HepG2 (cell line): Measurements from ENCODE around the gene ACOX3. TPM values are rescaled to one million over a fixed set of nuclear protein-coding genes. Genes with fewer than 3 reads are reported as not detected.

ENCODE experiments used
- ATAC-seq: fragments of 200-7000 bp; cut with Tn5 transposase; 3 replicates; pipeline ENCODE4 v1.9.1; 2020; ENCODE audit warnings: mild to moderate bottlenecking, moderate library complexity
- BruUV-seq: library from RNA; stranded (reverse); fragments of 400-500 nt; replicated peaks from 2 replicates; lab custom pipeline; 2021; lab: Mats Ljungman, UMichigan
- CTCF ChIA-PET: fragments of 300-600 bp; formaldehyde crosslinking; extraction: SDS; loops from one replicate; lab custom pipeline; 2021; ENCODE audit warnings: low total read pairs, inconsistent platforms, low intra/inter-chr PET ratio; lab: Yijun Ruan, JAX
- POLR2A ChIA-PET: fragments of 350-600 bp; sonication (Branson Sonifier 250); formaldehyde crosslinking; loops from one replicate; lab custom pipeline; 2020; ENCODE audit warnings: antibody characterized with exemption, inconsistent platforms; lab: Yijun Ruan, JAX
- DNase-seq: peaks from one replicate; pipeline ENCODE4 v3.0.0-alpha.2; 2015; ENCODE audit warnings: low spot score
- FAIRE-seq: peaks from 3 replicates; lab custom pipeline; 2011; peaks lifted over from hg19 to GRCh38; lab: Jason Lieb, UNC
- H2AFZ ChIP-seq: one replicate; pipeline ENCODE4 v1.6.1; 2011; ENCODE audit warnings: low read length, inconsistent platforms
- H3K27ac ChIP-seq: fragments of 300-600 bp; 3 replicates; pipeline ENCODE4 v1.8.0; 2011; ENCODE audit warnings: mixed run types, mild to moderate bottlenecking, mixed read lengths, low read length, inconsistent platforms; ENCODE audit not compliant: insufficient read depth; ENCODE audit errors: extremely low read length
- H3K27me3 ChIP-seq, 2 experiments: fragments of 200-600 bp in 1 of 2; 2 replicates in 1 of 2; 3 replicates in 1 of 2; pipeline versions ENCODE4 v1.6.0 to v1.8.0; 2011; ENCODE audit warnings: low read length in 2 of 2, mild to moderate bottlenecking in 2 of 2, moderate library complexity in 2 of 2, inconsistent platforms in 1 of 2; ENCODE audit not compliant: insufficient read depth in 2 of 2, control insufficient read depth in 1 of 2
- H3K36me3 ChIP-seq, 2 experiments: fragments of 200-600 bp in 1 of 2; replicated peaks in 1 of 2; 2 replicates in 1 of 2; 3 replicates in 1 of 2; pipeline versions ENCODE4 v1.5.1 to v1.8.0; 2011; ENCODE audit warnings: low read length in 2 of 2, inconsistent platforms in 1 of 2; ENCODE audit not compliant: insufficient read depth in 2 of 2, control insufficient read depth in 1 of 2
- H3K4me1 ChIP-seq: 2 replicates; pipeline ENCODE4 v1.5.1; 2012; ENCODE audit warnings: low read length, inconsistent platforms; ENCODE audit not compliant: insufficient read depth
- H3K4me2 ChIP-seq: 2 replicates; pipeline ENCODE4 v1.6.0; 2011; ENCODE audit warnings: low read depth, low read length, inconsistent platforms
- H3K4me3 ChIP-seq, 3 experiments: fragments of 200-600 bp in 1 of 3; sonication (generic), shearing (Covaris generic) in 1 of 3; replicated peaks in 1 of 3; 2 replicates each; pipeline ENCODE4 v1.5.1; 2011 to 2016; ENCODE audit warnings: low read length in 3 of 3, inconsistent platforms in 2 of 3, low read depth in 2 of 3, mild to moderate bottlenecking in 2 of 3, control low read depth in 1 of 3, mixed read lengths in 1 of 3; ENCODE audit not compliant: insufficient read depth in 1 of 3
- H3K79me2 ChIP-seq: one replicate; pipeline ENCODE4 v1.6.1; 2011; ENCODE audit warnings: low read length, inconsistent platforms; ENCODE audit not compliant: insufficient read depth
- H3K9ac ChIP-seq: 2 replicates; pipeline ENCODE4 v1.6.0; 2011; ENCODE audit warnings: mild to moderate bottlenecking, low read depth, low read length, inconsistent platforms; ENCODE audit not compliant: insufficient read depth
- H3K9me3 ChIP-seq: 2 replicates; pipeline ENCODE4 v1.5.1; 2012; ENCODE audit warnings: mild to moderate bottlenecking, low read length
- H4K20me1 ChIP-seq: 2 replicates; pipeline ENCODE4 v1.6.0; 2011; ENCODE audit warnings: inconsistent platforms, mild to moderate bottlenecking, low read length, moderate library complexity; ENCODE audit not compliant: insufficient read depth
- FOXK1 ChIP-seq: sonication (generic); formaldehyde crosslinking; IDR thresholded peaks from 2 replicates; pipeline ENCODE4 v1.4.0; 2020; ENCODE audit warnings: low read depth, missing genetic modification reagents, borderline replicate concordance
- GPN1 ChIP-seq: sonication (generic); formaldehyde crosslinking; IDR thresholded peaks from 2 replicates; pipeline ENCODE4 v1.5.1; 2020; ENCODE audit warnings: missing genetic modification reagents, borderline replicate concordance
- HMGXB4 ChIP-seq, 2 experiments: sonication (generic) in 1 of 2; formaldehyde crosslinking in 1 of 2; IDR thresholded peaks; 2 replicates each; pipeline versions ENCODE4 v1.4.0 to v1.6.1; 2018 to 2020; ENCODE audit warnings: missing genetic modification reagents in 2 of 2, borderline replicate concordance in 1 of 2, low read depth in 1 of 2, mild to moderate bottlenecking in 1 of 2, missing biosample characterization in 1 of 2
- NFE2 ChIP-seq: sonication (generic); formaldehyde crosslinking; IDR thresholded peaks from 2 replicates; pipeline ENCODE4 v1.4.0; 2020; ENCODE audit warnings: missing genetic modification reagents
- PAWR ChIP-seq: sonication (generic); formaldehyde crosslinking; IDR thresholded peaks from 2 replicates; pipeline ENCODE4 v1.4.0; 2020; ENCODE audit warnings: missing genetic modification reagents, mild to moderate bottlenecking, borderline replicate concordance
- PBX2 ChIP-seq: IDR thresholded peaks from 2 replicates; pipeline ENCODE4 v1.6.1; 2016; ENCODE audit warnings: control low read depth
- PCBP2 ChIP-seq: fragments of 200-400 bp; formaldehyde crosslinking; optimal IDR thresholded peaks from 2 replicates; pipeline ENCODE3; 2018; ENCODE audit warnings: low read length, low read depth; ENCODE audit not compliant: poor library complexity, severe bottlenecking
- REST ChIP-seq, 2 experiments: IDR thresholded peaks; 2 replicates each; pipeline ENCODE4 v1.6.1; 2011 to 2012; ENCODE audit warnings: low read length in 2 of 2, borderline replicate concordance in 1 of 2, low read depth in 1 of 2, mild to moderate bottlenecking in 1 of 2, moderate library complexity in 1 of 2
- REXO4 ChIP-seq: sonication (generic); formaldehyde crosslinking; IDR thresholded peaks from 2 replicates; pipeline ENCODE4 v1.8.0; 2022; ENCODE audit warnings: missing genetic modification reagents, mild to moderate bottlenecking, borderline replicate concordance
- TCF7 ChIP-seq: sonication (generic); IDR thresholded peaks from 2 replicates; pipeline ENCODE4 v1.6.1; 2016; ENCODE audit warnings: antibody characterized with exemption, low read depth
- ZNF17 ChIP-seq: sonication (generic); formaldehyde crosslinking; IDR thresholded peaks from 2 replicates; pipeline ENCODE4 v1.5.0; 2020; ENCODE audit warnings: mild to moderate bottlenecking, missing genetic modification reagents
- ZNF510 ChIP-seq: sonication (generic); formaldehyde crosslinking; IDR thresholded peaks from 2 replicates; pipeline ENCODE4 v1.4.0; 2020; ENCODE audit warnings: low read depth, mild to moderate bottlenecking, missing genetic modification reagents
- ZNF564 ChIP-seq: sonication (generic); formaldehyde crosslinking; IDR thresholded peaks from 2 replicates; pipeline ENCODE4 v1.8.1; 2023; ENCODE audit warnings: mild to moderate bottlenecking, missing genetic modification reagents
- ZNF672 ChIP-seq: sonication (generic); formaldehyde crosslinking; IDR thresholded peaks from 2 replicates; pipeline ENCODE4 v1.8.1; 2022; ENCODE audit warnings: missing genetic modification reagents
- ZNF75D ChIP-seq: sonication (generic); formaldehyde crosslinking; IDR thresholded peaks from 2 replicates; pipeline ENCODE4 v1.8.1; 2023; ENCODE audit warnings: missing genetic modification reagents, mild to moderate bottlenecking, borderline replicate concordance
- WGBS: methylation state at CpG from one replicate; pipeline ENCODE4 v1.1.6; 2017; ENCODE audit warnings: low lambda C conversion rate; 5-methylcytosine and 5-hydroxymethylcytosine counted together
- in situ Hi-C: cut with HindIII; loops from 2 replicates; pipeline ENCODE4 v1.10.0; 2017; ENCODE audit warnings: low pct_unique_long_range_greater_than_20kb; ENCODE audit not compliant: extremely low pct_ligation_motif_present
- intact Hi-C: fragments of 100-400 bp; cut with micrococcal nuclease; formaldehyde crosslinking; loops from one replicate; pipeline ENCODE4 v1.10.0; 2022; ENCODE audit not compliant: unreplicated experiment
- polyA plus RNA-seq, 8 experiments: library from polyadenylated mRNA; depleted of rRNA in 3 of 8; stranded (reverse) in 7 of 8; unstranded in 1 of 8; fragments of >200 nt; fragmentation: Illumina TruSeq in 4 of 8; extraction: Trizol in 4 of 8; gene quantifications; 2 replicates each; pipeline versions ENCODE4 v1.2.1 to v1.2.3, GENCODE V29; 2011 to 2016; ENCODE audit warnings: low read depth in 4 of 8, missing spikeins in 1 of 8, mixed read lengths in 1 of 8; ENCODE audit not compliant: insufficient read depth in 1 of 8
- total RNA-seq, 5 experiments: library from RNA; depleted of rRNA; stranded (reverse); fragments of >200 nt; fragmentation: Illumina TruSeq; extraction: Trizol; gene quantifications; 2 replicates each; pipeline ENCODE4 v1.2.3, GENCODE V29; 2016; ENCODE audit warnings: low read depth in 1 of 5

Gene ACOX3
- total and polyA plus RNA-seq, 2 of the 13 experiments (the other 11 are each of a cell fraction or from before 2014, with no cell fraction given) = 4.2 to 17.8 TPM

GRCh38 chr4:8399298-8399697, 41.2 kb downstream of the ACOX3 start (continued):
- no peak for TF ChIP-seq REST (IDR thresholded peaks at IDR 0.05; ENCODE audit: borderline replicate concordance in 1 of 2, low read depth in 1 of 2, low read length in 2 of 2)
- no peak for TF ChIP-seq FOXK1 (CRISPR knock-in tag)
- no peak for TF ChIP-seq PCBP2

GRCh38 chr4:8398347-8398746, 42.2 kb downstream of the ACOX3 start:
- CTCF ChIA-PET = no interaction called here
- ATAC-seq = no peak
- no peak overlapping the region for H3K27ac ChIP-seq
- POLR2A ChIA-PET = no interaction called here
- in situ Hi-C loops (no loop called here), intact Hi-C loops (no loop called here)
- no peak overlapping the region for H3K4me3 ChIP-seq
- no peaks in the 10 kb centered on the region; the same call in 1 of the 2 replicates for H4K20me1 ChIP-seq
- FAIRE-seq = no peak
- H3K27me3 ChIP-seq = no peaks in the 10 kb centered on the region; a peak in 1 of 5 replicates
- 95% methylated on average over 9 of the region's 9 CpGs for WGBS
- no TSS peak for BruUV-seq
- H3K4me1 ChIP-seq = no peaks in the 10 kb centered on the region
- no peak overlapping the region for H3K4me2 ChIP-seq
- H2AFZ ChIP-seq = no peak overlapping the region
- no peak for DNase-seq
- H3K9me3 ChIP-seq = no peaks in the 10 kb centered on the region
- H3K79me2 ChIP-seq = no peaks in the 10 kb centered on the region
- H3K9ac ChIP-seq = no peak overlapping the region
- H3K36me3 ChIP-seq = peaks cover 0 to 22% of the 10 kb centered on the region in 2 experiments; a peak in 3 of 5 replicates
- TF ChIP-seq REXO4 (CRISPR knock-in tag) (no peak), NFE2 (CRISPR knock-in tag) (no peak), PAWR (CRISPR knock-in tag) (no peak), GPN1 (CRISPR knock-in tag) (no peak), ZNF75D (CRISPR knock-in tag) (no peak), ZNF17 (CRISPR knock-in tag) (no peak), ZNF510 (CRISPR knock-in tag) (no peak), TCF7 (no peak), HMGXB4 (CRISPR knock-in tag; IDR thresholded peaks at IDR 0.05; ENCODE audit: borderline replicate concordance in 1 of 2, low read depth in 1 of 2) (no peak), ZNF564 (CRISPR knock-in tag) (no peak), ZNF672 (CRISPR knock-in tag) (no peak), PBX2 (CRISPR knock-in tag) (no peak)
